CD4-positive, CD25-positive, alpha-beta regulatory T cell (primary cell): ENCODE measurements around the gene DENND4C. TPM values are rescaled to one million over a fixed set of nuclear protein-coding genes. Genes with fewer than 3 reads are reported as not detected.
A peak's percentile ranks its signal among the peaks of the same experiment; 100 is the strongest.
"Not testable (repeated sequence)": the region's sequence is repeated elsewhere in the genome, so short reads cannot be mapped to it uniquely, and the experiment has no call there.

Source experiments
- ATAC-seq, 2 donors: fragments of 150-1000 bp; cut with Tn5 transposase; one replicate each; pipeline ENCODE4 v1.10.0; 2021; ENCODE audit warnings: low read depth in 2 of 2, moderate number of reproducible peaks in 2 of 2, moderate library complexity in 1 of 2
- DNase-seq, 3 donors: peaks; one replicate each; pipeline versions ENCODE4 v3.0.0 to v3.0.0-alpha.2; 2012 to 2022; ENCODE audit warnings: mixed read lengths in 1 of 3
- H3K27ac ChIP-seq: one replicate; pipeline ENCODE4 v1.7.0; 2013; ENCODE audit warnings: mild to moderate bottlenecking, low read length; ENCODE audit not compliant: insufficient read depth, poor library complexity, severe bottlenecking
- H3K27me3 ChIP-seq: one replicate; pipeline ENCODE4 v1.7.0; 2013; ENCODE audit warnings: low read length; ENCODE audit not compliant: control insufficient read depth, insufficient read depth
- H3K36me3 ChIP-seq: one replicate; pipeline ENCODE4 v1.7.0; 2013; ENCODE audit warnings: mild to moderate bottlenecking, low read length, moderate library complexity; ENCODE audit not compliant: control insufficient read depth, insufficient read depth
- H3K4me1 ChIP-seq: 2 replicates; pipeline ENCODE4 v1.7.0; 2013; ENCODE audit warnings: mild to moderate bottlenecking, low read length; ENCODE audit not compliant: insufficient read depth, control insufficient read depth, poor library complexity, severe bottlenecking
- H3K4me3 ChIP-seq: one replicate; pipeline ENCODE4 v1.7.0; 2013; ENCODE audit warnings: low read depth, mild to moderate bottlenecking, low read length, moderate library complexity
- H3K9me3 ChIP-seq, 2 experiments: 1 replicate in 1 of 2; 2 replicates in 1 of 2; pipeline ENCODE4 v1.7.0; 2013; ENCODE audit warnings: low read length in 2 of 2, mild to moderate bottlenecking in 1 of 2, moderate library complexity in 1 of 2; ENCODE audit not compliant: control insufficient read depth in 2 of 2
- H3K27ac Mint-ChIP-seq, 3 donors: one replicate each; pipeline ENCODE4 v1.8.0; 2020 to 2022; ENCODE audit warnings: mild to moderate bottlenecking in 3 of 3, mixed read lengths in 3 of 3, moderate library complexity in 2 of 3
- H3K27me3 Mint-ChIP-seq: one replicate; pipeline ENCODE4 v1.8.0; 2022; ENCODE audit warnings: mild to moderate bottlenecking, mixed read lengths
- H3K36me3 Mint-ChIP-seq: one replicate; pipeline ENCODE4 v1.8.0; 2020; ENCODE audit warnings: mixed read lengths
- H3K4me1 Mint-ChIP-seq, 4 donors: one replicate each; pipeline ENCODE4 v1.8.0; 2020 to 2022; ENCODE audit warnings: mixed read lengths in 4 of 4, mild to moderate bottlenecking in 1 of 4
- H3K4me3 Mint-ChIP-seq, 4 donors: one replicate each; pipeline ENCODE4 v1.8.0; 2020 to 2022; ENCODE audit warnings: mild to moderate bottlenecking in 4 of 4, mixed read lengths in 4 of 4, moderate library complexity in 3 of 4
- H3K9me3 Mint-ChIP-seq, 7 donors: one replicate each; pipeline ENCODE4 v1.8.0; 2020 to 2022; ENCODE audit warnings: mixed read lengths in 7 of 7, mild to moderate bottlenecking in 3 of 7, moderate library complexity in 2 of 7
- polyA plus RNA-seq, 4 donors: library from polyadenylated mRNA; unstranded; fragments of 300-500 nt; fragmentation: Illumina TruSeq; gene quantifications; one replicate each; pipeline ENCODE4 v1.2.3, GENCODE V29; 2021
- total RNA-seq: library from RNA; stranded (reverse); gene quantifications from one replicate; pipeline ENCODE4 v1.2.3, GENCODE V29; 2022

The DENND4C gene
- total and polyA plus RNA-seq, 5 donors from 2014 or later = 25.6 to 47.7 (median 32.4) TPM

- no peaks in the 10 kb centered on the region for H3K36me3 ChIP-seq
- Mint-ChIP-seq H3K9me3 (peaks cover 0 to 1% (median 0%) of the 10 kb centered on the region in 7 donors), H3K27me3 (no peaks in the 10 kb centered on the region), H3K4me3 (peak within 1 kb of the TSS; percentile 93 to 98 (median 96)), H3K27ac (peak within 1 kb of the TSS; percentile 63 to 94 (median 92)), H3K4me1 (peaks cover 5 to 29% (median 16%) of the 10 kb centered on the region in 4 donors), H3K36me3 (peaks cover 2% of the 10 kb centered on the region)
- ATAC-seq (peak; percentile 88 to 94), DNase-seq (peak; percentile 91 to 96 (median 92))
- H3K27me3 ChIP-seq = no peaks in the 10 kb centered on the region
- peak within 1 kb of the TSS; percentile 53 for H3K27ac ChIP-seq
- H3K9me3 ChIP-seq = no peaks in the 10 kb centered on the region
- H3K4me1 ChIP-seq = peaks cover 19% of the 10 kb centered on the region
- H3K4me3 ChIP-seq = peak within 1 kb of the TSS; percentile 82
These were observed 178.4 kb downstream of the DENND4C start, which contains the start of gene ACER2 for GRCh38 chr9:19408693-19409400. Gene ACER2, plus strand, starts transcription at chr9:19409009. Its CDS starts 76 bp downstream, at chr9:19409085.

GRCh38 chr9:19409401-19410194 lies 179.1 kb downstream of the DENND4C start:
- Mint-ChIP-seq H3K27ac (peak overlapping the region in 2 of 3 donors; percentile 92 to 94), H3K4me3 (peak overlapping the region; percentile 93 to 98 (median 96)), H3K27me3 (no peaks in the 10 kb centered on the region), H3K9me3 (no peaks in the 10 kb centered on the region), H3K4me1 (peaks cover 5 to 29% (median 17%) of the 10 kb centered on the region in 4 donors), H3K36me3 (peaks cover 4% of the 10 kb centered on the region)
- Histone ChIP-seq H3K36me3 (no peaks in the 10 kb centered on the region), H3K9me3 (no peaks in the 10 kb centered on the region), H3K4me3 (peak overlapping the region; percentile 82), H3K27me3 (no peaks in the 10 kb centered on the region), H3K4me1 (peaks cover 19% of the 10 kb centered on the region), H3K27ac (no peak overlapping the region)
- peak in 2 of 3 donors; percentile 2 to 23 for DNase-seq
- ATAC-seq = no peak

GRCh38 chr9:19410195-19410503 lies 179.7 kb downstream of the DENND4C start:
- peaks cover 5 to 29% (median 17%) of the 10 kb centered on the region in 4 donors for H3K4me1 Mint-ChIP-seq
- Histone ChIP-seq H3K36me3 (no peaks in the 10 kb centered on the region), H3K4me1 (peaks cover 19% of the 10 kb centered on the region), H3K4me3 (peak overlapping the region; percentile 82), H3K9me3 (no peaks in the 10 kb centered on the region), H3K27ac (no peak overlapping the region), H3K27me3 (no peaks in the 10 kb centered on the region)
- H3K27me3 Mint-ChIP-seq = no peaks in the 10 kb centered on the region
- DNase-seq (no peak), ATAC-seq (no peak)
- no peaks in the 10 kb centered on the region for H3K9me3 Mint-ChIP-seq
- peak overlapping the region in 1 of 3 donors; percentile 92 for H3K27ac Mint-ChIP-seq
- peaks cover 7% of the 10 kb centered on the region for H3K36me3 Mint-ChIP-seq
- H3K4me3 Mint-ChIP-seq = peak overlapping the region; percentile 93 to 98 (median 96)

- H3K27ac Mint-ChIP-seq = no peak overlapping the region
- H3K27me3 Mint-ChIP-seq = no peaks in the 10 kb centered on the region
- Histone ChIP-seq H3K27ac (no peak overlapping the region), H3K9me3 (no peaks in the 10 kb centered on the region), H3K36me3 (no peaks in the 10 kb centered on the region), H3K4me3 (no peak overlapping the region), H3K4me1 (peaks cover 19% of the 10 kb centered on the region), H3K27me3 (no peaks in the 10 kb centered on the region)
- H3K9me3 Mint-ChIP-seq = no peaks in the 10 kb centered on the region
- no peak for DNase-seq
- H3K4me1 Mint-ChIP-seq = peaks cover 5 to 29% (median 17%) of the 10 kb centered on the region in 4 donors
- peak overlapping the region; percentile 35 to 98 (median 94) for H3K4me3 Mint-ChIP-seq
- H3K36me3 Mint-ChIP-seq = peaks cover 8% of the 10 kb centered on the region
- no peak for ATAC-seq
These were observed 180.1 kb downstream of the DENND4C start for GRCh38 chr9:19410594-19410993.

GRCh38 chr9:19411316-19411715 lies 180.8 kb downstream of the DENND4C start:
- Mint-ChIP-seq H3K9me3 (no peaks in the 10 kb centered on the region), H3K4me1 (peaks cover 5 to 29% (median 15%) of the 10 kb centered on the region in 4 donors), H3K4me3 (peak overlapping the region in 3 of 4 donors; percentile 3 to 93 (median 38)), H3K36me3 (peaks cover 14% of the 10 kb centered on the region), H3K27me3 (no peaks in the 10 kb centered on the region), H3K27ac (no peak overlapping the region)
- ATAC-seq (no peak), DNase-seq (no peak)
- Histone ChIP-seq H3K27ac (no peak overlapping the region), H3K27me3 (no peaks in the 10 kb centered on the region), H3K9me3 (no peaks in the 10 kb centered on the region), H3K36me3 (no peaks in the 10 kb centered on the region), H3K4me1 (peaks cover 19% of the 10 kb centered on the region), H3K4me3 (no peak overlapping the region)

GRCh38 chr9:19413456-19413855 lies 183.0 kb downstream of the DENND4C start:
- not testable (repeated sequence) for H3K27me3 Mint-ChIP-seq, H3K36me3 ChIP-seq, H3K9me3 ChIP-seq, H3K27ac ChIP-seq, ATAC-seq, H3K27me3 ChIP-seq, H3K4me3 ChIP-seq, H3K9me3 Mint-ChIP-seq, DNase-seq, H3K27ac Mint-ChIP-seq
- H3K4me1 ChIP-seq = peaks cover 15% of the 10 kb centered on the region
- H3K36me3 Mint-ChIP-seq = peaks cover 25% of the 10 kb centered on the region
- peaks cover 5 to 23% (median 11%) of the 10 kb centered on the region in 4 donors for H3K4me1 Mint-ChIP-seq
- peak overlapping the region in 1 of 4 donors; percentile 52 for H3K4me3 Mint-ChIP-seq

GRCh38 chr9:19416143-19416542 lies 185.7 kb downstream of the DENND4C start:
- Mint-ChIP-seq H3K27me3 (no peaks in the 10 kb centered on the region), H3K4me1 (peaks cover 0 to 4% (median 2%) of the 10 kb centered on the region in 4 donors), H3K27ac (no peak overlapping the region), H3K36me3 (peaks cover 29% of the 10 kb centered on the region), H3K4me3 (no peak overlapping the region), H3K9me3 (peaks cover 0 to 3% (median 0%) of the 10 kb centered on the region in 7 donors)
- DNase-seq (no peak), ATAC-seq (no peak)
- Histone ChIP-seq H3K27me3 (no peaks in the 10 kb centered on the region), H3K27ac (no peak overlapping the region), H3K36me3 (no peaks in the 10 kb centered on the region), H3K4me3 (no peak overlapping the region), H3K9me3 (no peaks in the 10 kb centered on the region), H3K4me1 (no peaks in the 10 kb centered on the region)
